GM12873 (cell line): ENCODE data around the gene PRUNE1.

Experiments
- TF ChIP-seq, protein P1 (sequence below): IDR thresholded peaks from 2 replicates; pipeline ENCODE4 v1.5.1; 2012; ENCODE audit warnings: low read depth, mild to moderate bottlenecking, moderate library complexity, low read length, control low read depth; ENCODE audit not compliant: insufficient read depth; ENCODE audit errors: missing control alignments

Gene PRUNE1

DNA sequence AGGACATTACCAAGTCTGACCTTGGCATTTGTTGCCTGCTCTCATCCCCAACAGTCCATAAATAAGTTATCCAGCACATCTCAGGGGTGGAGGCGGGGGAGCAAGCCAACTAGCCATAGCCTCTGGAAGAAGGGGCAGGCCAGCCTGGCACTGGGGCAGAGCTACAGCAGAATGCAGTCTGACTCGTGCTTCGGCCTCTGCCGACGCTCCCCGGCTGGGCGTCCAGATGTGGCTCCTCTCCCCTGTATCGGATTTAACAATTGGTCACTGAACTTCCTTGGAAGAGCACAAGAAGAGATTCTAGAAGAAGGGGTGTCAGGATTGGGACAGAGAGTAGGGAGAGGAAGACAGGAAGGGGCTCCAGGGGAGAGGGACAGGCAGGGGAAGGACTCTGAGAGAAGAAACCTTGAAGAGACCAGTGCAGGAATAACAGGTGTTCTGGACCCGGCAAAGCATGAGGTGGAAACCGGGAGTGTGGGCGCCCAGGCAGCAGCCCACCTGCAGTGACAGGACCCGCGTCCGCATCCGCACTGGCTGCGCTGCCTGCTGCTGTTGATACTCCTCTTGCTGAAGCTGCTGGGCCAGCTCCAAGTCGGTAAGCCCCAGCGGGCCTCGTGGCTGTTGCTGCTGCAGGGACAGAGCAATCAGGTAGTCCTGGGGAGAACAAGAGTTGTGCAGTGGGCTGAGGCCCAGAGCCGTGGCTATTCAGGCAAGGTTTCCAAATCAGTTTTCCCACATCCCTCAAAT lies 10.9 kb upstream of the PRUNE1 start:
- TF ChIP-seq, protein P1, sequence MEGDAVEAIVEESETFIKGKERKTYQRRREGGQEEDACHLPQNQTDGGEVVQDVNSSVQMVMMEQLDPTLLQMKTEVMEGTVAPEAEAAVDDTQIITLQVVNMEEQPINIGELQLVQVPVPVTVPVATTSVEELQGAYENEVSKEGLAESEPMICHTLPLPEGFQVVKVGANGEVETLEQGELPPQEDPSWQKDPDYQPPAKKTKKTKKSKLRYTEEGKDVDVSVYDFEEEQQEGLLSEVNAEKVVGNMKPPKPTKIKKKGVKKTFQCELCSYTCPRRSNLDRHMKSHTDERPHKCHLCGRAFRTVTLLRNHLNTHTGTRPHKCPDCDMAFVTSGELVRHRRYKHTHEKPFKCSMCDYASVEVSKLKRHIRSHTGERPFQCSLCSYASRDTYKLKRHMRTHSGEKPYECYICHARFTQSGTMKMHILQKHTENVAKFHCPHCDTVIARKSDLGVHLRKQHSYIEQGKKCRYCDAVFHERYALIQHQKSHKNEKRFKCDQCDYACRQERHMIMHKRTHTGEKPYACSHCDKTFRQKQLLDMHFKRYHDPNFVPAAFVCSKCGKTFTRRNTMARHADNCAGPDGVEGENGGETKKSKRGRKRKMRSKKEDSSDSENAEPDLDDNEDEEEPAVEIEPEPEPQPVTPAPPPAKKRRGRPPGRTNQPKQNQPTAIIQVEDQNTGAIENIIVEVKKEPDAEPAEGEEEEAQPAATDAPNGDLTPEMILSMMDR, result no peak

DNA sequence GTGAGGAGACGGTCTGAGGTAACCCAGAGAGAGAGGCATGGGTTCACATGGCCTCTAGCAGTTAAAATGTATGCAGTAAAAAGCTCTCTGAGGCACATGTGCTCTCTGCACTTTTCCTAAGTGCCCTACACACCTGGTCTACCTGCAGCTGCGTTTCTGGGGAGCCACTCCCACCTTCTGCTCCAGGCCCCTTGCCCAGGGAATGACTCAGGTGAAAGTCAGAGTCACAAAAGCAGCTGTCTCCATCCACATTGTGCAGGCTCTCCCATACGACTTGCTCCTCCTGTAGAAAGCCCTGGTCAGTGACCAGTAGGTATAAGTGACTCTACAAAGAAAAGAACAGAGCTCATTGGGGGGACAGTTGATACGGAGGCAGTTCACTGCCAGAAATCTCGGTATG lies 10.3 kb upstream of the PRUNE1 start:
- TF ChIP-seq, protein P1, result no peak

DNA sequence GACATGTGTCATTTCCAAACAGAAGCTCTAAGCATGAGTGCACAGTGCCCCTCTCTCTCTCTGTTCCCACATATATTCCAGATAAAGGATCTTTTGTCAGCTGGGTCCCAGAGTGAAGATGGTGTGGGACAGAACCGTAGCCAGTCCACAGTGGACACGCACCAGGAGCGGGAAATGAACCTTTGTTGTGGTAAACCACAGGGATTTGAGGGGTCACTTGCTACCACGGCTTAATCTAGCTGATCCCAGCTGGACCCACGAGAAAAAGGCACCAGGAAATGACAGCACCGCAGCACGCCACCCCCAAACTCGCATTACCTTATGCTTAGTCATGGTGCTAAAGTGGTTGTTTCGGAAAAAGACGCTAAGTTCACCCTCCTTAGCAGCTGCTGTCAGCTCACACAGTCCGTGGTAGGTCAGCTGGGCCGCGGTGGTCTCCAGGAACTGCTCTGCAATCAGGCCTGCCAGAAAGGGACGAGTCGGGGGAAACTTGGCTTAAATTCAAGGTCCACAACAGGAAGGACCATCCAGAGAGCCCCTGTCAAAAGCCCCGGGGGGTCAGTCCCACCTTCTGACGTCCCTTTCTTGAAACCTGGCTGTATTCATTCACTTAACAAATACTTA lies 9.1 kb upstream of the PRUNE1 start:
- TF ChIP-seq, protein P1, result no peak

DNA sequence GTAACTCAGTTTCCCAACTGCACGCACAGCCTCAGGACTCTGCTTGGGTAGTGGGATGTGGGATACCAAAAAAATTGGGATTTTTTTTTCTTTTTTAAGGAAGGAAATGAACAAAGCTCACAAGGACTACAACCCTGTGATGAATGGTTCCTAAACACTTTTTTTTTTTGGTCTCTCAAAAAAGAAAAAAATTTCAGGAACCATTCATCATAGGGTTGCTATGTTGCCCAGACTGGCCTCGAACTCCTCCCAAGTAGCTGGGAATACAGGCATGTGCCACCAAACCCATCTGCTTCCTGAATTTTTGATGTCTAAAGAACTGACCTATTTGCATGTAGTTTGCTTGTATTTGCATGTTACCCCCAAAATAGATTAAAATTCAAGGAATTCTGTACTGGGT lies 8.3 kb upstream of the PRUNE1 start:
- TF ChIP-seq, protein P1, result no peak

DNA sequence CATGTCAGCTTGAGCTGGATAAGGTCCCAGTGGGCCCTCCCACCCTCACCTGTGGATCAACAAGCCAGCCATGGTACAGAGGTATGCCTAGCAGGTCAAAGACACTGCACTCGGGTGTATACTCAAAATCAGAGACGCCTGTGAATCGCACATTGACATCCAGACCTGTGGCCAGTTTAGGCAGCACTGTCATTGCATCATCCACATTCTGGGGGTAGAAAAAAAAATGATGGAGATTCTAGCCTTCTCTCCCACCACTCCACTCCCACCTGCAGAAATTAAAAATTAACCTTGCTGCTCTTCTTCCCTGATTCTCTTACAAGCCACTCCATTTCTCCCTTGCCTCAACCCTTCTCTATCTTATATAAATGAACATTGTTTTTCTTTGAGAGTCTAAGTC lies 7.8 kb upstream of the PRUNE1 start:
- TF ChIP-seq, protein P1, result no peak

DNA sequence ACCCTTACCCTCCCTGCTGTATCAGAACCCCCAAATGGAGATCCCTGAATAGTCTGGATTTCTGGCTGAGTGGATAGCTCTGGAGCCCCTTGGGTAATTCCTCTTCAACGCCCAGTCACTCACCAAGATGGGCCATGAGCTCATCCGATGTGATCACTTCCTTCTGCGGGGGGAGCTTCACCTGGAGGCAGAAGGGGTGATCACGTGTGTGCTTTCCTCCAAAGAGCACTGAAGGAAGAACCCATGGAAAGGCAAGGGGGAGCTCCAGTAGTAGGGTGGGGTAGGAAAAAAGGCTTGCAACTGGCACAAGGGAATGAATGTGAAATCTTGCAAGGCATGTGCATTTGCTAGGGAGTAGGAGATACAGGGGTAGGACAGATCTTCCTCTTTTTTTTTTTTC lies 6.6 kb upstream of the PRUNE1 start:
- TF ChIP-seq, protein P1, result no peak

DNA sequence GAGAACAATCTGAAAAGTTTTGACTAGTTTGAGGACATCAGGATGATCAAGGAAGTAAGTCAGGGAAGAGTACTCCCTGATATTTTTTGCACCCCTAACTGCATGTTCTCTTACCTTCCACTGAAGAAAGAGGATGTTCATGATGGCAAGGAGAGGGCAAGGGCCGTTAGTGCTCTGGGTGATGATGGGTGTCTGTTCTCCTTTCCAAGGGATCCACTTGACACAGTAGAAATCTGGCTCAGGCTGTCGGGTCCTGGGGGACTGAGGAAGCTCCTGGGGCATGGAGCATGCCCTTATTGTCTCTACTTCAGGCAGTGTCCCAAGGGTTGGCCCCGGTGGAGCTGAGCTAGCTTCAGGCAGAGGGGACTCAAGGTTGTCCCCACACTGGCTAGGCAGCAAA lies 6.2 kb upstream of the PRUNE1 start:
- TF ChIP-seq, protein P1, result no peak
